ENCODE measurements around the gene TDRD1. TPM values are rescaled to one million over a fixed set of nuclear protein-coding genes. Genes with fewer than 3 reads are reported as not detected.

Gene TDRD1
- polyA plus RNA-seq, 4 donors = 0.06 to 0.11 (median 0.07) TPM; not detected in 1

Other genes with a start within 250 kb of the TDRD1 start
- gene ADRB1, start 135.5 kb upstream of the TDRD1 start, polyA plus RNA-seq (ENCODE audit: insufficient read length in 4 of 4) = under 1 TPM in 3 of 4 donors, not detected in 1; 0.06 to 0.13 (median 0.10) TPM
- 10 to 100 TPM; 22.5 to 31.1 (median 26.3) TPM for gene CCDC186, start 5.2 kb upstream of the TDRD1 start, polyA plus RNA-seq (ENCODE audit: insufficient read length in 4 of 4)
- 1 to 10 TPM in 3 of 4 donors, under 1 TPM in 1; 0.25 to 2.8 (median 2.0) TPM for gene VWA2, start 59.9 kb downstream of the TDRD1 start, polyA plus RNA-seq (ENCODE audit: insufficient read length in 4 of 4)
- 10 to 100 TPM; 29.2 to 48.8 (median 44.9) TPM for gene AFAP1L2, start 225.1 kb downstream of the TDRD1 start, polyA plus RNA-seq (ENCODE audit: insufficient read length in 4 of 4)